ENCODE results near the gene EYA2.

DNA sequence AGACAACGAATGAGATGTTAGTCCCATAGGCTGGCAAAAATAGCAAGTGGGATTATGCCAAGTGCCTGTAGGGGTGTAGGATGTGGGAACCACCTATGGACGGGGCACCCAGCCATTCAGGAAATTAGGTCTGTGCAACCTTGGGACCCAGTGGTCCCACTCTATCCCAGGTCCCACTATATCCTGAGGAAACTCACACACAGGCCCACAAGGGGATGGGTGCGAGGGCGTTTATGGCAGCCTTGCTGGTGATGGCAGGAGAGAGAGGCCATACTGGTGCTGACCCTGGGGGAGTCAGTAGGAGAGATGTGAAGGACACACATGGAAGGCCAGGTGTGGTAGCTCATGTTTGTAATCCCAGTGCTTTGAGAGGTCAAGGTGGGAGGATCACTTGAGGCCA, 163.6 kb downstream of the EYA2 start:
- no peak for TF ChIP-seq CTCF (optimal IDR thresholded peaks at IDR 0.05 in 1 of 3, IDR thresholded peaks at IDR 0.05 in 1 of 3, conservative IDR thresholded peaks at IDR 0.05 in 1 of 3; ENCODE audit: extremely low read depth in 1 of 3, insufficient read depth in 2 of 3, low read length in 3 of 3)
- no peak for TF ChIP-seq EZH2 (IDR thresholded peaks at IDR 0.05; ENCODE audit: low read length)
